LNCAP (cell line): ENCODE data around the gene ETFRF1.

Source experiments
- TF ChIP-seq, protein P1 (sequence below): fragments of 450-650 bp; IDR thresholded peaks from 2 replicates; pipeline ENCODE4 v1.5.1; 2017; ENCODE audit warnings: mild to moderate bottlenecking

ETFRF1 gene

GRCh38 chr12:25254271-25254880 lies 59.3 kb downstream of the ETFRF1 start:
- TF ChIP-seq, protein P1, sequence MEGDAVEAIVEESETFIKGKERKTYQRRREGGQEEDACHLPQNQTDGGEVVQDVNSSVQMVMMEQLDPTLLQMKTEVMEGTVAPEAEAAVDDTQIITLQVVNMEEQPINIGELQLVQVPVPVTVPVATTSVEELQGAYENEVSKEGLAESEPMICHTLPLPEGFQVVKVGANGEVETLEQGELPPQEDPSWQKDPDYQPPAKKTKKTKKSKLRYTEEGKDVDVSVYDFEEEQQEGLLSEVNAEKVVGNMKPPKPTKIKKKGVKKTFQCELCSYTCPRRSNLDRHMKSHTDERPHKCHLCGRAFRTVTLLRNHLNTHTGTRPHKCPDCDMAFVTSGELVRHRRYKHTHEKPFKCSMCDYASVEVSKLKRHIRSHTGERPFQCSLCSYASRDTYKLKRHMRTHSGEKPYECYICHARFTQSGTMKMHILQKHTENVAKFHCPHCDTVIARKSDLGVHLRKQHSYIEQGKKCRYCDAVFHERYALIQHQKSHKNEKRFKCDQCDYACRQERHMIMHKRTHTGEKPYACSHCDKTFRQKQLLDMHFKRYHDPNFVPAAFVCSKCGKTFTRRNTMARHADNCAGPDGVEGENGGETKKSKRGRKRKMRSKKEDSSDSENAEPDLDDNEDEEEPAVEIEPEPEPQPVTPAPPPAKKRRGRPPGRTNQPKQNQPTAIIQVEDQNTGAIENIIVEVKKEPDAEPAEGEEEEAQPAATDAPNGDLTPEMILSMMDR, result no peak
